Stimulated activated naive CD8-positive, alpha-beta T cell treated with anti-CD3 and anti-CD28 coated beads, Interleukin-15, Interleukin-2, amounts not matched to agents 100 U/mL and 50 U/mL, for 24 hours (primary cell): ENCODE measurements around the gene OTUD1.

Experiments
- ATAC-seq: fragments of 150-1000 bp; cut with Tn5 transposase; one replicate; pipeline ENCODE4 v1.10.0; 2021
- DNase-seq: peaks from one replicate; pipeline ENCODE4 v3.0.0; 2021

The OTUD1 gene

DNA sequence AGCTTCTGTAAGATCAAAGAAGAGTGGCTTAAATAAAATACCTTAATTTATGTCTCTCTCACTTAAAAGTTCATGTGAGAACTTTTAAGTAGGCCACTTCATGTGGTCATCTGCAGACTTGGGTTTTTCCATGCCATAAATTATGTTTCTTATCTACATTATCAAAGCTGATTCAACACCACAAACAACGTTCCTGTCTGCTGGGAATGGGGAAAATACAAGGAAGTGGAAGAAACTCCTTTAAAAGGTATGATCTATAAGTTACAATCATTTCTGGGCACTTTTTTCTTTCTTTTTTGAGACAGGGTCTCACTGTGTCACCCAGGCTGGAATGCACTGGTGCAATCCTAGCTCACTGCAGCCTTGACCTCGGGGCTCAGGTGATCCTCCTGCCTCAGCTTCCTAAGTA lies 16.9 kb upstream of the OTUD1 start:
- DNase-seq (no peak), ATAC-seq (no peak)

DNA sequence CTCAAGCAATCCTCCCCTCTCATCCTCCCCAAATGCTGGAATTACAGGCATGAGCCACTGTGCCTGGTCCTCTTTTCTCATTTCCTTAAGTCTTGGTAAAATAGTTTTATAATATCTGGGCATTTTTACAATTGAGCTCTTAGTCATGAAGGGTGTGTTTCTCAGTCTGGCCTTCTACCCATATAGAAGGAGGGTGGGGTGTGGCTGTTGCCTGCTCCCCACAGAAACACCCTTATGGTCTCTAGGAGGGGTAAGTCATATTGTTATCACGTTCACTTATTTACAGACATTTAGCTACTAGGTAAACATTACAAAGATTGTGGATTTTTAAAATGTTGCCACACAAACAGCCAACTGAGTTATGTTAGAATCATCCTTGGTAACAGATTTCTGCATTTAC lies 6.7 kb upstream of the OTUD1 start:
- DNase-seq (no peak), ATAC-seq (no peak)

DNA sequence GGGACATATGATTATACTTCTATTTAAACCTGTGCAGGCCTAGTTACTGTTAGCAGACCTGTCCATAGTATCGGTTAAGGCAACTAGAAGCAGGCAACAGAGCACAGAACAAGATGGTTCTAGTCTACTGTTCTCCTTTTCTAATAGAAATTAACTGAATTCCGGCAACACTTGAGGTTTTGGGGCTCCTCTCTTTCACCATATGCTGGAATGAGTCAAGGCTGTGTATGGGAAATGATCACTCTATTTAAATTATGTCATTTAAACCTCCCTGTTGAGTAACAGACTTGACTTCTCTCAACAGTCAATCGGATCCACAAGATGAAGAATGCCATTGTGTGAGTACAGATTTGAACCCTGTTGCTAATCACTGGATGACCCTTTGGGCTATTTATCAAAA lies 6.2 kb upstream of the OTUD1 start:
- DNase-seq = no peak
- no peak for ATAC-seq

DNA sequence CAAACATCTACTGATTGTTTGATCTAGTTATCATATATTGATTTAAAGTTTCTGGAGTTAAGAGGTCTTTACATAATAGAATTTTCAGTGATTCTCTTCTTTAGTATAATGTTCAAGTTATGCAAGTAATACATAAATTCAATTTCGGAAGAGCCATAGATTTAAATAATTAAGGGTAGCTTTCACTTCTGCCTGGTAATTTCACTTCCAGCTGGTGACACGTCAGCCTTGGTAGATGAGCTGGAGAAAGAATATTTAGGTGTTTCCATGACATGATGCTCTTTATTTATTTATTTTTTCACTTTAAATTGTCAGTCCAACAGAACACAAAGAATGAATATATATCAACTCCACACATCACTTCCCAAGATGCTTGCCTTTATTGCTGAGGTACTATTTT lies 5.2 kb upstream of the OTUD1 start:
- no peak for DNase-seq
- no peak for ATAC-seq

DNA sequence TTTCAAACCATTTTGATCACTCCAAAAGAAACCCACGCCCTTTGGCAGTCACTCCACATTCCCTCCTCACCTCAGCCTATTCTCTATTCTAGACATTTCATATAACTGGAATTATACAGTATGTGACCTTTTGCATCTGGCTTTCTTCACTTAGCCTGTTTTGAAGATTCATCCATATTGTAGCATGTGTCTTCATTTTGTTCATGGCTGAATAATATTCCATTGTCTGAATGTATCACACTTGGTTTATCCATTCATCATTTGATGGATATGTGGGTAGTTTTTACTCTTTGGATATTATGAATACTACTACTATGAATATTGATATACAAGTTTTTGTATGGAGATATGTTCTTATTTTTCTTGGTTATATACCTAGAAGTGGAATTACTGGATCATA lies 3.5 kb upstream of the OTUD1 start:
- ATAC-seq = no peak
- no peak for DNase-seq

DNA sequence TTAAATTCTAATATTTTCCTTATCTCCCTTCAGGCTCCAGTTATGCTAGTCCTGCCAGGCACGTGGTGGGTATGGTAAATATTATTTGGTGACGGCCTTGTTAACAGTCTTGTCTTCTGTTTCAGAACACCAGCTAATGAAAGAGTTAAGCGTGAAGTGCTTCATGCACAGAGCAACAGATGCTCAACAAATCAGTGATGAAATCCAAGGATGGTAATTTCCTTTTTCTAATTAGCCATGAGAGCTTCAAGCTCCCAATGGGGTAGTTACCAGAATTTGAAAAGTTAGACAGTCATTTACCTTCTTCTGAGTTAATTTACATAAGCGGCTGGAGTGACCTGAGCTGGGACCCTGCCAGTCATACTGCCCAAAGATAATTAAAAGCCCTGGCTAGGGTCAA lies 1.9 kb upstream of the OTUD1 start:
- no peak for DNase-seq
- no peak for ATAC-seq

DNA sequence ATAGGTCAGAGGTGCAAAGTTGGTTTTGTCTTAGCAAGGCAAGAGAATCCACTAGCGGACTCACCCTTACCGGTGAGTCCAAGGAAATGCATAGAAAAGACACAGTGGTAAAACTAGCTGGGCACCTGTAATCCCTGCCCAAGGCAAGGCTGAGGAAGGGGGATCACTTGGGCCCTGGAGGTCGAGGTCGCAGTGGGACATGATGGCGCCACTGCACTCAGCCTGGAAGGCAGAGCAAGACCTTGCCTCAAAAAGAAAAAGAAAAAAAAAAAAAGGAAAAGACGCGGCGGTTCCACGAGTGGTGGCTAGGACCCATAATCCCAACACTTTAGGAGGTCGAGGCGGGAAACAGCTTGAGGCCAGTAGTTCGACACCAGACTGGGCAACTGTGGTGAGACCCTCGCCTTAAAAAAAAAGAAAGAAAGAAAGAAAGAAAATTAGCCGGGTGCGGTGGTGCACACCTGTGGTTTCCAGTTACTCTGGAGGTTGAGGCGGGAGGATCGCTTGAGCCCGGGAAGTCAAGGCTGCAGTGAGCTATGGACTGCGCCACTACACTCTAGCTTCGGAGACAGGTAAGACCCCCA lies 820 bp upstream of the OTUD1 start:
- ATAC-seq = no peak
- no peak for DNase-seq

DNA sequence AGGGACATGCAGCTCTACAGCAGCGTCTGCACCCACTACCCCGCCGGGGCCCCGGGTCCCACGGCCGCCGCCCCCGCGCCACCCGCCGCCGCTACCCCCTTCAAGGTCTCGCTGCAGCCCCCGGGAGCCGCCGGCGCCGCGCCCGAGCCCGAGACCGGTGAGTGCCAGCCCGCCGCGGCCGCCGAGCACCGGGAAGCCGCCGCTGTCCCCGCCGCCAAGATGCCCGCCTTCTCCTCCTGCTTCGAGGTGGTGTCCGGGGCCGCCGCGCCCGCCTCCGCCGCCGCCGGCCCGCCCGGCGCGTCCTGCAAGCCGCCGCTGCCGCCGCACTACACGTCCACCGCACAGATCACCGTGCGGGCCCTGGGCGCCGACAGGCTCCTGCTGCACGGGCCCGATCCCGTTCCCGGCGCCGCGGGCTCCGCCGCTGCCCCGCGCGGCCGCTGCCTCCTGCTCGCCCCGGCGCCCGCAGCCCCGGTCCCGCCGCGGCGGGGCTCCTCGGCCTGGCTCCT lies 631 bp downstream of the OTUD1 start:
- DNase-seq = no peak

DNA sequence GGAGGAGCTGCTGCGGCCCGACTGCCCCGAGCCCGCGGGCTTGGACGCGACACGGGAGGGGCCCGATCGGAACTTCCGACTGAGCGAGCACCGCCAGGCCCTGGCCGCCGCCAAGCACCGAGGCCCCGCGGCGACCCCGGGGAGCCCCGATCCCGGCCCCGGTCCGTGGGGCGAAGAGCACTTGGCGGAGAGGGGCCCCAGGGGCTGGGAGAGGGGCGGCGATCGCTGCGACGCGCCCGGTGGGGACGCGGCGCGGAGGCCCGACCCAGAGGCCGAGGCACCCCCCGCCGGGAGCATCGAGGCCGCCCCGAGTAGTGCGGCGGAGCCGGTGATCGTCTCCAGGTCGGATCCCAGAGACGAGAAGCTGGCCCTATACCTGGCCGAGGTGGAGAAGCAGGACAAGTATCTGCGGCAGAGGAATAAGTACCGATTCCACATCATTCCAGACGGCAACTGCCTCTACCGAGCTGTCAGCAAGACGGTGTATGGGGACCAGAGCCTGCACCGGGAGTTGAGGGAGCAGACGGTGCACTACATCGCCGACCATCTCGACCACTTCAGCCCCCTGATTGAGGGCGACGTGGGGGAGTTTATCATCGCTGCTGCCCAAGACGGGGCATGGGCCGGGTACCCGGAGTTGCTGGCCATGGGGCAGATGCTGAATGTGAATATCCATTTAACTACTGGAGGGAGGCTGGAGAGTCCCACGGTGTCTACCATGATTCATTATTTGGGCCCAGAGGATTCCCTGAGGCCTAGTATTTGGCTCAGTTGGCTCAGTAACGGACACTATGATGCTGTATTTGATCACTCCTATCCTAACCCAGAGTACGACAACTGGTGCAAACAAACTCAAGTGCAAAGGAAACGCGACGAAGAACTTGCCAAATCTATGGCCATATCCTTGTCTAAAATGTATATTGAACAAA lies 1.4 kb downstream of the OTUD1 start:
- ATAC-seq (peak; percentile 17), DNase-seq (peak; percentile 49)

More for the DNA sequence above, 631 bp downstream of the OTUD1 start:
- no peak for ATAC-seq

DNA sequence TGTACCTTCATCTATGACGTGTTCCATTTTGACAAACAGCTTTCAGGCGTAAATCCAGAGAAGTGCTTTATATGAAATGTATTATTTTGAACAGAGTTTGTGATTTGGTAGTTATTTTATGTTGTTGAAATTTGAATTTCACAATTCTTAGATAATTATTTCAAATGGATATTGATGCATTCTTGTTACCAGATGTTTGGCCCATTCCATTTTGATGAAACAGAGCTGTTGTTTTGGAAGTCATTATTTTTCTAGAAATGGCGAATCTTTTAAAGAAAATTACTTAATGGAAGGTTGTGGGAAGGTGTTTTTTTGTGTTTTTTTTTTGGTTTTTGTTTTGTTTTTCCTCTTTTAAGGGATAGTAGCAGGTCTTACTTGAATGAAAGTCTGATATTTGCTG lies 2.4 kb downstream of the OTUD1 start:
- DNase-seq = no peak

DNA sequence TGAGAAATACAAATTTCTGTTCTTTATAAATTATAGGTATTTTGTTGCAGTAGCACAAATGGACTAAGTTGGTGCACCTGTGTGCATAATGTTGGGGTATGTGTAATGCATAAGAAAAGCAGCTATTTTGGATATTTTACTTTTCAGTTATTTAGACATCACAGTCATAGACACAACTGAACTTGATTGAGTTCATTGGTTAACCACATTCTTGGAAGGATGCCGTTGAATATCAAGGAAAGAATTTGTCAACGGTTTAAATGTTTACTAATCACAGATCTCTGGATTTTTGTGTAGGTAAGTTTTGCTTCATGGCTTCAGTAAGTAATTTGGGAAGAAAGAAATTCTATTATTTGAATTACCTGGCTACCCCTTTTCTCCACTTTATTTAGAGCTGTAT lies 4.1 kb downstream of the OTUD1 start:
- no peak for DNase-seq
- ATAC-seq = no peak

More for the DNA sequence above, 2.4 kb downstream of the OTUD1 start:
- ATAC-seq = no peak

DNA sequence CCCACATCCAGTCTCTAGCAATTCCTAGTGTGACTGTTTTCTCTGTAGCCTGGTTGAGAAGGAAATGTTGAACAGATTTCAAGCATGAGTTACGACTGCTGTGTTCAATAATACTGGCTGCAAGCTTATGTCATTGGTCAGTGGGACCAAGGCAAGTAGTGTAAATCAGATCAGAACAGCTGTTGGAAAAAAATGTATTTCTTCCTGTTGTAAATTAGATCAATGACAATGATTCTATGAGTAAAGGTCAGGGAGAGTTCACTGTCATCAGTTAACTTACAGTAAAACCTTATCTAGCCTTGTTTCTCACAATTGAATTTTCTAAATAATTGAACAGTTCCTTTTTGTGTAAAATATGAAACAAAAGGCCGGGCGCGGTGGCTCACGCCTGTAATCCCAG lies 6.7 kb downstream of the OTUD1 start:
- no peak for ATAC-seq
- DNase-seq = no peak

DNA sequence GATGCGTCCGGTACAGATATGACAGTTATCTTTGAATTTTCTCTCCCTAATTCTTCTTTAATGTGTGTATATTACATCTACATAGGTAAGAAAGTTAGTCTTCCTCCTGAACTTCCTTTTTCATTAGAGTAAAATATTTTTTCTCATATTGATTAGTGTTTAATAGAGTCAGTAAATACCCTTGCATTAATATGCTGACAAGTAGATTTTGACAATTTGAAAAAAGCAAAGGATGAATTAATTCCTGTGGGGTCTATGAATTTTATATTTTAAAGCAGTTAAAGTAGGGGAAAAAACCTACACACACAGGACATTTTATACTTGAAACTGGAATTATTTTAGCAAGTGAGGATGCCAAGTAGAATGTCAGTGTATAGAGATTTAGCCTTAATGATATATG lies 9.4 kb downstream of the OTUD1 start:
- ATAC-seq (no peak), DNase-seq (no peak)

DNA sequence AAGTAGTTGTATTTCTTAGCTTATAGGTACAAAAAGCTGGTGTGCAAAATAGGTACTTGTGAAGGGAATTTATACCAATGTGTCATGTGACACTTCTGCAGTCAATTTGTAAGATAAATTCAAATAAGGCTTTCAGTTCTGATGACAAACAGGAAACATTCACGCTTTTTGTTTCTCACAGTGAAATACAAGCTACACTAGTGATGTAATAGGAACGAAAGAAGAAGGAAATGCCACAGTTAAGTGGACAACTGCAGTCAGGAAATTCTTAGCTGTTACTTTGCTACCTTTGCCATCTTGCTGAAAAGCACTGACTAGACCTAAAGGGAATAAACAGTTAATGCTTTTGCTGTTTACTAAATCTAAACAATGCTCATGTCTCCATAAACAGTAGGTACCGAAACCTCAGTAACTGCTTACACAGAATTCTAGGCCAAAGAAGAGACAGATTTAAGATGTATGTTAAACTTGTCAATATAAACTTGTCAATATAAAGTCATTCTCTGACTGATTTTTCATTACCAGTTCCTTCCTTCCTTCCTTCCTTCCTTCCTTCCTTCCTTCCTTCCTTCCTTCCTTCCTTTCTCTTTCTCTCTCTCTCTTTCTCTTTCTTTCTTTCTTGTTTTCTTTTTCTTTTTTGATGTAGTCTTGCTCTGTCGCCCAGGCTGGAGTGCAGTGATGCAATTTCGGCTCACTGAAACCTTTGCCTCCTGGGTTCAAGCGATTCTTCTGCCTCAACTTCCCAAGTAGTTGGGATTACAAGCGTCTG lies 10.1 kb downstream of the OTUD1 start:
- peak; percentile 56 for ATAC-seq

DNA sequence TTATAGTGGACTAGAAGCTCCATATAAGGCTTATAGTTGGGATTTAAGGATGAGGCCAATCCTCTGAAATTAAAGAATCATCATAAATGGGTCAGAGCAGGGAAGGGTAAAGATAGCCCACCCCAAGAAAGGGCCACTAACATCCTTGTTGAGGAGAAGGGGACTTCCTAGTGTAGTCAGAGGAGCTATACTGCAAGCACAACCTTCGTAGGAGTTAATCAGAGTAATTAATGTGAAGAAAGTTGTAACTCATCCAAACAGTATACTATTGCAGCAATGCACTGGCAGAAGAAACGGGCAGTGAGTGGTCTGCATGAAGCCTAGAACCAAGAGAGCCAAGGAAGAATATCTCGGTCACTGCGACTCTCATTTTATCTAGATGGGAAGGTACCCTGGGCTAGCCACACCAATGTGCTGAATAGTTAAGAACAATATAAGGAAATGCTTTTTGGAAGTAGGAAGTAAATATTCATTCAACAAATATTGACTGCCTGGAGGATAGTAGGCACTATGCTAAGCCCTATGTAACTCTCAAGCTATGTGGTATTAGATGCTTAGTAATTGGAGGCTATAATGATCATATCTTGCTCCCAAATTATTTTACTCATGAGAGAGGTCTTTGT lies 13.3 kb downstream of the OTUD1 start:
- DNase-seq = no peak
- no peak for ATAC-seq

More for the DNA sequence above, 10.1 kb downstream of the OTUD1 start:
- DNase-seq = no peak

DNA sequence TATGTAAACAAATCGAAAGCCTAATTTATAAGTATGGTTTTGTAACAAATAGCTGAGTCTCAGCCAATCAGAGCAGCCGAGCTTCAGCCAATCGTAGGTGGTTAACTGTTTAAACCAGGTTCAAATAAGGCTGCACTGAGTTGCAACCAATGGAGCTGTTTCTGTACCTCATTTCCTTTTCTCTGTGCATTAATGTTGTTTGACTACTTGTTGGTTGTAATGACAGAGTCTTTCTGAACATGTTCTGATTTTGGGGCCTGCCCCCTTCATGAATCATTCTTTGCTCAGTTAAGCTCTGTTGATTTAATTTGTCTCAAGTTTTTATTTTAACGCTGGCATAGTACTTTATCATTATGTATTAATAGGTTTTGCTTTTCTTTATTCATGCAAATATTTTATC lies 14.6 kb downstream of the OTUD1 start:
- ATAC-seq (no peak), DNase-seq (no peak)

DNA sequence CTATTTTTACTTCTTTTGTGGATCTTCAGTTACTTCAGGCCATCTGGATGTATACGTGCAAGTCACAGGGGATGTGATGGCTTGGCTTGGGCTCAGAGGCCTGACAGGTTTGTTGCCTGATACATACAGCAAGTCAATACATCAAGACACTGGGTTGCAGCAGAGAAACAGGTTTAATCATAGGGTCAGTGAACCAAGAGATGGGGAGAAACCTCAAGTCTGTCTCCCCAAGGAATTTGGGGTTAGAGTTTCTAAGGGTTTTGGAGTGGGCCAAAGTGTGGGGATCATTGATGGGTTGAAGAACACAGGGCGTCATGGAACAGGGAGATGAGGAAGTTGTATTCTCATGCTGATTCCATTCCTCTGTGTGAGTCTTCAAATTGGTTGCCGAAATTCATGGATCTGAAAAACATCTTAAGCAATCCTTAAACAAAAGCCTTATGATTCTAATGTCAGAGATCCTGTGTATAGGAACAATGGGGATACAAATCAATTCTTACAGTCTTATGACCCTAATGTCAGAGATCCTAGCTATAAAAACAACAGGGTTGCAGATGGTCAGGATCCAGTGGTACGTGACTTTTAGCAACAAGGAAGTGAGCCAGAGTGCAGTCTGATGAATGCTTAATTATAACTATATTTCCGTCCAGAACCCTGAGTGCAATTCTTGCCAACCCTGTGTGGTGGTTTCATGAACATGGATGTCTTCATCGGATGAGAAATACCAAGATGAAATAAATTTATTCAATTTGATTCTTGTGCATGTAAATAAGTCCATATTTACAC lies 18.9 kb downstream of the OTUD1 start:
- no peak for DNase-seq
- no peak for ATAC-seq

DNA sequence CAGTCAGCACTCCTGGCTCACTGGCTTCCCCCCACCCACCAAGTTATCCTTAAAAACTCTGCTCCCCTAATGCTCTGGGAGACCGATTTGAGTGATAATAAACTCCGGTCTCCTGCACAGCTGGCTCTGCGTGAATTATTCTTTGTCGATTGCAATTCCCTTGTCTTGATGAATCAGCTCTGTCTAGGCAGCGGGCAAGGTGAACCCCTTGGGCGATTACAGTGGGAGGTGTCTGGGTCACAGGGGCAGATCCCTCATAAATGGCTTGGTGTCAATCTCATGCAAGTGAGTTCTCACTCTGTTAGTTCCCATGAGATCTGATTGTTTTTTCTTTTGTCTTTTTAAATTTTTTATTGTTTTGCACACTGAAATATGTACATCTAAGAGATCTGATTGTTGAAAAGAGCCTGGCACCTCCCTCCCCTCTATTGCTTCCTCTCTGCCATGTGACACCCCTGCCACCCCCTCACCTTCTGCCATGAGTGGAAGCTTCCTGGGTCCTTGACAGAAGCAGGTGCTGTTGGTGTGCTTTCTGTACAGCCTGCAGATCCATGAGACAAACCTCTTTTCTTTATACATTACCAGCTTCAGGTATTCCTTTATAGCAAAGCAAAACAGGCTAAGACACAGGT lies 20.5 kb downstream of the OTUD1 start:
- DNase-seq (no peak), ATAC-seq (no peak)

DNA sequence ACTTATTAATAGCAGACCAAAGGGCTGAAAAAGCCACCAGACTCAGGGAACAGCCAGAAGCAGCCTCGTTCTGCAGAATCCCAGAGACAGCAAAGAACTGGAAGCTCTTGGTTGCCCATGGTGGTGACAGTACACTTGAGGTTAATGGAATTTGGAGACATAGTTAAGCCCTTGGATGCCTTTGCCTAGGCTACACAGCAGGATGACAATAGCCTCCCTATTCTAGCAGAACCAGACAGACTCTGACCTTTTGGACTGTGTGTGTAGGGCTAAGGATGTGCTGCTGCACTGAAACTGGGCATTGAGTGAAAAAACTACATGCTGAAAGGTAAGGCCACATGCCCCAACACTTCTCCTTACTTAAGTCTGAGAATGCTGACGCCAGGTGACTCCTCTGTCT lies 22.7 kb downstream of the OTUD1 start:
- ATAC-seq = no peak

DNA sequence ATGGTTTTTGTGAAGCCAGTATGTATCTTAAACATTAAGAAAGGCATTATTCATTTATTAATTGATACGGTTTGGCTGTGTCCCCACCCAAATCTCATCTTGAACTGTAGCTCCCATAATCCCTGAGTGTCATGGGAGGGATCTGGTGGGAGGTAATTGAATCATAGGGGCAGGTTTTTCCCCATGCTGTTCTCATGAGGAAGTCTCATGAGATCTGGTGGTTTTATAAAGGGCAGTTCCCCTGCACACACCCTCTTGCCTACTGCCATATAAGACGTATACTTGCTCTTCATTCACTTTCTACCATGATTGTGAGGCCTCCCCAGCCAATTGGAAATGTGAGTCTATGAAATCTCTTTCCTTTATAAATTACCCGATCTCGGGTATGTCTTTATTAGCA lies 28.1 kb downstream of the OTUD1 start:
- DNase-seq (no peak), ATAC-seq (no peak)

More for the DNA sequence above, 22.7 kb downstream of the OTUD1 start:
- no peak for DNase-seq

DNA sequence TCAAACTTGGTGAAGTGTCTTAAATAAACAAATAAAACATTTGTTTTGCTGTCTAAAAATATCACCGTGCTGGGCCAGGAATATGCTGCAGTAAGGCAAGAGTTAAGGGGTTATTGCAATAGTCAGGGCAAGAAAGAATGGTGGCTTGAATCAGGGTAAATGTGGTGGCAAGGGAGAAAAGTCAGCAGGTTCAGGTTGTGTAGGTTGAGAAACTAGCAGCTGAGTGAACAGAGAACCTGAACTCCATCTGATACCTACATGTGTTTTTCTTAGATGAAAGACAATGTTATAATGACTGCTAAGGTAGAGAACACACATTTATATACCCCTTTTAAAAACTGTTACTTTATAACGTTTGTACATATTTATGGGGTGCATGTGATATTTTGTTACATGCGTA lies 28.7 kb downstream of the OTUD1 start:
- no peak for ATAC-seq
- no peak for DNase-seq
